Nephron progenitor cell (in vitro differentiated cells): ENCODE measurements around the gene TSPAN15.
"Not testable (repeated sequence)": the region's sequence is repeated elsewhere in the genome, so short reads cannot be mapped to it uniquely, and the experiment has no call there.

Experiments used
- DNase-seq: peaks from one replicate; pipeline ENCODE4 v3.0.0; 2021
- H3K27ac Mint-ChIP-seq: 2 replicates; pipeline ENCODE4 v1.8.0; 2021; ENCODE audit warnings: mild to moderate bottlenecking, moderate library complexity, mixed read lengths
- H3K27me3 Mint-ChIP-seq: 2 replicates; pipeline ENCODE4 v1.8.0; 2021; ENCODE audit warnings: mild to moderate bottlenecking, low read depth, mixed read lengths; ENCODE audit not compliant: poor library complexity
- H3K36me3 Mint-ChIP-seq: 2 replicates; pipeline ENCODE4 v1.8.0; 2021; ENCODE audit warnings: low read depth, mixed read lengths
- H3K4me1 Mint-ChIP-seq: 2 replicates; pipeline ENCODE4 v1.8.0; 2021; ENCODE audit warnings: mixed read lengths
- H3K4me3 Mint-ChIP-seq: 2 replicates; pipeline ENCODE4 v1.8.0; 2021; ENCODE audit warnings: mild to moderate bottlenecking, moderate library complexity, mixed read lengths
- H3K9me3 Mint-ChIP-seq: 2 replicates; pipeline ENCODE4 v1.8.0; 2021; ENCODE audit warnings: mild to moderate bottlenecking, moderate library complexity, mixed read lengths
- CTCF ChIP-seq: fragments of 200-600 bp; sonication (generic); IDR thresholded peaks from 2 replicates; pipeline ENCODE4 v1.5.0; 2021; ENCODE audit warnings: antibody characterized with exemption

Gene TSPAN15

GRCh38 chr10:69516316-69516715 is 65.1 kb downstream of the TSPAN15 start:
- Mint-ChIP-seq H3K4me1 (no peaks in the 10 kb centered on the region), H3K36me3 (no peaks in the 10 kb centered on the region), H3K27ac (no peak overlapping the region), H3K27me3 (peaks cover 32% of the 10 kb centered on the region), H3K9me3 (peaks cover 3% of the 10 kb centered on the region), H3K4me3 (no peak overlapping the region)
- TF ChIP-seq CTCF, result peak; percentile 13
- peak; percentile 62 for DNase-seq

- Mint-ChIP-seq H3K9me3 (no peaks in the 10 kb centered on the region), H3K4me3 (no peak overlapping the region), H3K27me3 (peaks cover 27% of the 10 kb centered on the region), H3K36me3 (no peaks in the 10 kb centered on the region), H3K4me1 (no peaks in the 10 kb centered on the region), H3K27ac (no peak overlapping the region)
- no peak for DNase-seq
- TF ChIP-seq CTCF, result no peak
These were observed 65.5 kb downstream of the TSPAN15 start for GRCh38 chr10:69516796-69517195.

DNA sequence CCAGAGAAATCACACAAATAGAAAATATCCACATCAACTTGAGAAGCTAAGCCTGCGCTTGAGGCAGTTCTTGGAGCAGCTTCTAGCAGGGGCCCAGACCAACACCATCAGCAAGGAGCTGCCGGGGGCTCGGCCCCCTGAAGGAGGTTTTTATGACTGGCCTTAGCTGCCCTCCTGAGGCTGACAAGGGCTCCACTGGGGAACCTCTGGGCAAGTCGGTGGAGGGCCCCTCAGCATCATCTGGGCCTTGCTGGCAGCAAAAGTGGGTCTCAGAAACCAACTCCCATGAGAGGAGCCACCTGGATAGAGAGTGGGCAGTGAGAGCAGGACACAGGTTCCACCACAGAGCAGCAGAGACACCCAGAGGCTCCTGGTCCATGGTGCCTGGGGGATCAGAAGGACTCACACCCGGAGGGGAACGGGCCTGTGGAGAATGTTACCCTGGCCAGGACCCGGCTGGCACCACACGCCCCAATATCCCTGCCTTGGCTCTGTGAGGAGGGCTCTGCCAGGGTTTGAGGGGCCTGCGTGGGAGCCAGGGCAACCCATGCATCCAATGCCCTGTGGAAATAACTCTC is 66.1 kb downstream of the TSPAN15 start:
- no peak overlapping the region for H3K27ac Mint-ChIP-seq
- no peak overlapping the region for H3K4me3 Mint-ChIP-seq
- H3K36me3 Mint-ChIP-seq, result no peaks in the 10 kb centered on the region
- DNase-seq, result no peak
- H3K9me3 Mint-ChIP-seq, result no peaks in the 10 kb centered on the region
- no peaks in the 10 kb centered on the region for H3K4me1 Mint-ChIP-seq
- TF ChIP-seq CTCF, result no peak
- H3K27me3 Mint-ChIP-seq, result peaks cover 24% of the 10 kb centered on the region

DNA sequence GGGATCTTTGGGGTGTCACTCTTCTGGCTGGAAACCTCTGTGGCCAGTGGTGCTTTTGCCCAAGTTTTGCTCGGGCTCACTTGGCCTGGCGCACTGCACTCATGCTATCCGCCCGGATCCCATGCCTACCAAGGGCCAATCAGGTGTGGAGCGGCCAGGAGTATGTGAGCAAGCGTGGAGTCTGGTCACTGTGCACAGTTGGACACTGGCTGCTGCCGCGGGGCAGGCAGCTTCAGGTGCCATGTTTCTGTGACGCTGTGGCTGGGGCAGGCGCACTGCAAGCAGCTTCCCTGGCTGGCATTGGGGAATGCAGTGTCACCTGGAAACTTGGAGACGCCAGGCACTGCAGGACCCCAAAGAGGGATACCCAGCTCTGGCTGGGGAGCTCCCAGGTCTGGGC is 76.7 kb downstream of the TSPAN15 start:
- no peak for DNase-seq
- no peak overlapping the region for H3K27ac Mint-ChIP-seq
- no peaks in the 10 kb centered on the region for H3K36me3 Mint-ChIP-seq
- peaks cover 24% of the 10 kb centered on the region for H3K27me3 Mint-ChIP-seq
- H3K4me1 Mint-ChIP-seq, result no peaks in the 10 kb centered on the region
- TF ChIP-seq CTCF, result no peak
- peaks cover 10% of the 10 kb centered on the region for H3K9me3 Mint-ChIP-seq
- H3K4me3 Mint-ChIP-seq, result no peak overlapping the region

DNA sequence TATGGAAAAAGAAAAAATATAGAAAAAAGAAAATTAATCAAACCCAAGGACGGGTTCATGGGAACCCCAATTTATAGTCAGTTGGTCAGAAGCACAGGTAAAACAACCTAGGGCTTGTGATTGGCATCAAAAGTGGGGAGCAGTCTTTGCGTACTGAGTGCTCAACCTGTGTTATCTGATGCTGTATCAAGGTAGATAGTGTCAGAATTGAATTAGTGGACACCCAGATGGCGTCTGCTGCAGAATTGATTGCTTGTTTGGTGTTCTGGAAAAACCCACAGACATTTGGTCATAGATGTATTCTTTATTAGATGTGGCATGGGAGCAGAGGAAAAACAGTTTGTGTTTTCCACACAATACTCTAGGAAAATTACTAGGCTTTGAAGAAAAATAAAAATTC is 82.4 kb downstream of the TSPAN15 start:
- Mint-ChIP-seq H3K4me3 (no peak overlapping the region), H3K27me3 (peaks cover 20% of the 10 kb centered on the region), H3K9me3 (peaks cover 31% of the 10 kb centered on the region), H3K4me1 (no peaks in the 10 kb centered on the region), H3K27ac (no peak overlapping the region), H3K36me3 (no peaks in the 10 kb centered on the region)
- TF ChIP-seq CTCF, result no peak
- DNase-seq, result no peak

DNA sequence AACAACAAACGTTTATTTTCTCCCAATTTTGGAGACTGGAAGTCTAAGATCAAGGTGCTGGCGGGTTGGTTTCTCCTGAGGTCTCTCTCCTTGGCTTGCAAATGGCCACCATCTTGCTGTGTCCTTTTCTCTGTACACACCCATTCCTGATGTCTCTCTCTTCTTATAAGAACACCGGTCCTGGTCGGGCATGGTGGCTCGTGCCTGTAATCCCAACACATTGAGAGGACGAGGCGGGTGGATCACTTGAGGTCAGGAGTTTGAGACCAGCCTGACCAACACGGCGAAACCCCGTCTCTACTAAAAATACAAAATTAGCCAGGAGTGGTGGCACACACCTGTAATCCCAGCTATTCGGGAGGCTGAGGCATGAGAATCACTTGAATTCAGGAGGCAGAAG is 85.3 kb downstream of the TSPAN15 start:
- H3K4me3 Mint-ChIP-seq, result not testable (repeated sequence)

More for the DNA sequence above, 85.3 kb downstream of the TSPAN15 start:
- H3K4me1 Mint-ChIP-seq, H3K27ac Mint-ChIP-seq, H3K36me3 Mint-ChIP-seq, DNase-seq: not testable (repeated sequence)
- Mint-ChIP-seq H3K27me3 (peaks cover 25% of the 10 kb centered on the region), H3K9me3 (peaks cover 60% of the 10 kb centered on the region)
